IPS DF 6.9 (cell line): ENCODE measurements around the gene SLC16A9.

ENCODE experiments used
- DNase-seq: peaks from one replicate; pipeline ENCODE4 v3.0.0-alpha.2; 2013; ENCODE audit warnings: low read depth, low spot score
- H3K27ac ChIP-seq: one replicate; pipeline ENCODE4 v1.5.1; 2013; ENCODE audit warnings: low read length, control low read depth
- H3K27me3 ChIP-seq: 2 replicates; pipeline ENCODE4 v1.6.1; 2013; ENCODE audit warnings: mild to moderate bottlenecking, low read length; ENCODE audit not compliant: control insufficient read depth, insufficient read depth
- H3K36me3 ChIP-seq: 2 replicates; pipeline ENCODE4 v1.6.1; 2013; ENCODE audit warnings: low read length; ENCODE audit not compliant: control insufficient read depth, insufficient read depth
- H3K4me1 ChIP-seq: 2 replicates; pipeline ENCODE4 v1.6.1; 2013; ENCODE audit warnings: low read length; ENCODE audit not compliant: control insufficient read depth, insufficient read depth
- H3K4me3 ChIP-seq: 2 replicates; pipeline ENCODE4 v1.5.1; 2013; ENCODE audit warnings: mild to moderate bottlenecking, low read length
- H3K9me3 ChIP-seq: 2 replicates; pipeline ENCODE4 v1.6.1; 2013; ENCODE audit warnings: low read length, inconsistent platforms; ENCODE audit not compliant: control insufficient read depth, insufficient read depth
- WGBS: extraction: QIAGEN DNeasy Blood & Tissue Kit; methylation state at CpG from one replicate; pipeline ENCODE4 v1.1.7; 2013; ENCODE audit warnings: mixed read lengths, missing lambda C conversion rate; ENCODE audit not compliant: insufficient read length, insufficient coverage; 5-methylcytosine and 5-hydroxymethylcytosine counted together

Gene SLC16A9

GRCh38 chr10:59628456-59628855 is 81.2 kb downstream of the SLC16A9 start:
- no peak overlapping the region for H3K4me3 ChIP-seq
- H3K9me3 ChIP-seq = no peaks in the 10 kb centered on the region
- peaks cover 2% of the 10 kb centered on the region; the same call in 1 of the 2 replicates for H3K4me1 ChIP-seq
- no peak overlapping the region for H3K27ac ChIP-seq
- DNase-seq = no peak
- no CpG with 5 or more reads among the region's 6 CpGs for WGBS
- H3K27me3 ChIP-seq = no peaks in the 10 kb centered on the region
- H3K36me3 ChIP-seq = no peaks in the 10 kb centered on the region

GRCh38 chr10:59627366-59628018 is 82.2 kb downstream of the SLC16A9 start:
- Histone ChIP-seq H3K4me1 (peaks cover 2% of the 10 kb centered on the region; the same call in 1 of the 2 replicates), H3K9me3 (no peaks in the 10 kb centered on the region), H3K27ac (no peak overlapping the region), H3K27me3 (no peaks in the 10 kb centered on the region), H3K4me3 (no peak overlapping the region), H3K36me3 (no peaks in the 10 kb centered on the region)
- no CpG with 5 or more reads among the region's 4 CpGs for WGBS
- DNase-seq = no peak

GRCh38 chr10:59626523-59626869 is 83.2 kb downstream of the SLC16A9 start:
- no peak overlapping the region for H3K4me3 ChIP-seq
- no peak overlapping the region for H3K27ac ChIP-seq
- no peaks in the 10 kb centered on the region for H3K9me3 ChIP-seq
- no peaks in the 10 kb centered on the region for H3K27me3 ChIP-seq
- WGBS = no CpG with 5 or more reads among the region's 3 CpGs
- H3K36me3 ChIP-seq = no peaks in the 10 kb centered on the region
- DNase-seq = no peak
- H3K4me1 ChIP-seq = peaks cover 2% of the 10 kb centered on the region; the same call in 1 of the 2 replicates

- H3K27ac ChIP-seq = no peak overlapping the region
- H3K4me1 ChIP-seq = peaks cover 2% of the 10 kb centered on the region; the same call in 1 of the 2 replicates
- DNase-seq = peak; percentile 55
- no peak overlapping the region for H3K4me3 ChIP-seq
- no peaks in the 10 kb centered on the region for H3K36me3 ChIP-seq
- H3K27me3 ChIP-seq = no peaks in the 10 kb centered on the region
- H3K9me3 ChIP-seq = no peaks in the 10 kb centered on the region
- WGBS = no CpG with 5 or more reads among the region's 8 CpGs
Observed at GRCh38 chr10:59625721-59626522, 83.7 kb downstream of the SLC16A9 start.

DNA sequence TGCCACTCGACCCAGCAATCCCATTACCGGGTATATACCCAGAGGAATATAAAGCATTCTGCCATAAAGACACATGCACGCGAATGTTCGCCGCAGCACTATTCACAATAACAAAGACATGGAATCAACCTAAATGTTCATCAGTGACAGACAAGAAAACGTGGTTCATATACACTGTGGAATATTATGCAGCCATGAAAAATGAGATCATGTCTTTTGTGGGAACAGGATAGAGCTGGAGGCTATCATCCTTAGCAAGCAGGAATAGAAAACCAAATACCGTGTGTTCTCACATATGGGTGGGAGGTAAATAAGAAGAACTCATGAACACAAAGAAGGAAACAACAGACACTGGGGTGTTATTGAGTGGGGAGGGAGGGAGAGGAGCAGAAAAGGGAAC is 84.7 kb downstream of the SLC16A9 start:
- WGBS = no CpG with 5 or more reads among the region's 8 CpGs
- Histone ChIP-seq H3K4me3 (no peak overlapping the region), H3K27me3 (no peaks in the 10 kb centered on the region; the same call in 1 of the 2 replicates), H3K27ac (no peak overlapping the region), H3K36me3 (no peaks in the 10 kb centered on the region), H3K4me1 (peaks cover 2% of the 10 kb centered on the region; the same call in 1 of the 2 replicates), H3K9me3 (no peaks in the 10 kb centered on the region)
- DNase-seq = no peak

- Histone ChIP-seq H3K27ac (no peak overlapping the region), H3K27me3 (no peaks in the 10 kb centered on the region; the same call in 1 of the 2 replicates), H3K36me3 (no peaks in the 10 kb centered on the region), H3K9me3 (no peaks in the 10 kb centered on the region), H3K4me1 (peaks cover 2% of the 10 kb centered on the region; the same call in 1 of the 2 replicates), H3K4me3 (no peak overlapping the region)
- WGBS = no CpG with 5 or more reads among the region's 3 CpGs
- no peak for DNase-seq
Observed at GRCh38 chr10:59624136-59624535, 85.5 kb downstream of the SLC16A9 start.

DNA sequence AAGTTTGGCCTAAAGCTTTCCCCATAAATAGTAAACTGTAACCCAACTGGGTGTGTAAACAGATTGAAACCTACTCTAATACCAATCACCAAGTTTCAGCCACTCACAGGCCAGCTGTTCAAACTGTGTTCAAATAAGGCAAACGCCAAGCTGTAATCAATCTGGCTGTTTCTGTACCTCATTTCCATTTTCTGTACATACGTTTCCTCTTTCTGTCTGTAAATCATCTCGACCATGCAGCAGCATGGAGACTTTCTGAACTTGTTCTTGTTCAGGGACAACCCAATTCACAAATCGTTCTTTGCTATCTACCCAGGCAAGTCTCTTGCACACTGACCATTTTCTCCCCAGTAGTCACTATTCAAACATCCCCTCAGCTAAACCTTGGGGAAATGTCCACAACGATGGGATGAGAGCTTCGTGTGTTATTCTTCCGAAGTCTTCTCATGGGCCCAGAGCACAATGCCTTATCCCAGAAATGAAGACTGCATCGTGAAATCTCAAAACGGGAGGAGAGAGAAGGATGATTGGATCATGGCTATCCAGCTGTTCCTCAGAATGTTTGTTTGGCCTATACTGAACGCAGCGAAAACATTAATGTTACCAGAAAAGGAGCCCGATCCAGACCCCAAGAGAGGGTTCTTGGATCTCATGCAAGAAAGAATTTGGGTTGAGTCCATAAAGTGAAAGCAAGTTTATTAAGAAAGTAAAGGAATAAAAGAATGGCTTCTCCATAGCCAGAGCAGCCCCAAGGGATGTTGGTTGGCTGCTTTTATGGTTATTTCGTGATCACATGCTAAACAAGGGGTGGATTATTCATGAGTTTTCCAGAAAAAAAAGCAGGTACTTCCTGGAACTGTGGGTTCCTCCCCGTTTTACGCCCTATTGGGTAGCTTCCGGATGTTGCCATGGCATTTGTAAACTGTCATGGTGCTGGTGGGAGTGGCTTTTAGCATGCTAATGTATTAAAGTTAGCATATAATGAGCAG is 86.2 kb downstream of the SLC16A9 start:
- Histone ChIP-seq H3K27ac (no peak overlapping the region), H3K9me3 (no peaks in the 10 kb centered on the region), H3K36me3 (no peaks in the 10 kb centered on the region), H3K4me3 (no peak overlapping the region), H3K4me1 (peaks cover 2% of the 10 kb centered on the region; the same call in 1 of the 2 replicates), H3K27me3 (no peaks in the 10 kb centered on the region; the same call in 1 of the 2 replicates)
- WGBS = no CpG with 5 or more reads among the region's 16 CpGs
- no peak for DNase-seq

DNA sequence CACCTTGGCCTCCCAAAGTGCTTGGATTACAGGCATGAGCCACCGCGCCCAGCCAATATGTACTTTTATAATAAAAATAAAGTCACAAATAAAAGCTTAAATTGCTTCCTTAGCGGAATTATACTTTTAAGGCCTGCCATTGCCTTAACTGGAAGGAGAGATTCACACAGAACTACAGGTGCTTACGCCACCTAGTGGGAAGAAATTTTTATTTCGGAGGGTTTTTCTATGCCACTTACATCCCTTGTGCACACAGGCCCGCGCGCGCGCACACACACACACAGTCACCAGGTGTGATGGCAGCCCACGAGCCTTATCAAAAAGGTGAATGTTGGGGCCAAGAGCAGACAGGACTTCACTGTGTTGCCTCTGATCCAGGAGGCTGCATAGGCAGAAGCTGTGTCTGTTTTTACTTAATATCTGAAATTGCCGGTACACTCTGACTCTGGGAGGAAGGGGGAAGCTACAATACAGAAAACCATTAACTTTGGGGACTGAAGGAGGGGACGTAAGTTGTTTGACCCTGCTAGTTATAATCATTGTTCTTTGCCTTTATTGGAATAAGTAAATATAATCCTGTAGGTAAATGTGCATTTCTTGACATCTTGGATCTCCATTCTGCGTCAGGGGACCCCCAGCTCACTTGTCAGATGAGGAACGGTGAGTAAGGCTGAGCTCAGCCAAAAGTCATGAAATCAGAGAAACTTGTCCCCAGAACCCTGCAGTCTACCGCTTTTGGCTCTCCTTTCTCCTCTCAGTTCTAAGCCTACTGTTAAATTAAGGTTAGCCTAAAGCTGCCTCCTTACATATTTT is 87.1 kb downstream of the SLC16A9 start:
- no CpG with 5 or more reads among the region's 16 CpGs for WGBS
- Histone ChIP-seq H3K9me3 (no peaks in the 10 kb centered on the region), H3K4me1 (peaks cover 2% of the 10 kb centered on the region; the same call in 1 of the 2 replicates), H3K4me3 (no peak overlapping the region), H3K27me3 (no peaks in the 10 kb centered on the region; the same call in 1 of the 2 replicates), H3K36me3 (no peaks in the 10 kb centered on the region), H3K27ac (no peak overlapping the region)
- peak; percentile 57 for DNase-seq

GRCh38 chr10:59621771-59622170 is 87.9 kb downstream of the SLC16A9 start:
- Histone ChIP-seq H3K27ac (no peak overlapping the region), H3K27me3 (no peaks in the 10 kb centered on the region; the same call in 1 of the 2 replicates), H3K9me3 (no peaks in the 10 kb centered on the region), H3K4me3 (no peak overlapping the region), H3K4me1 (no peaks in the 10 kb centered on the region), H3K36me3 (no peaks in the 10 kb centered on the region)
- no peak for DNase-seq
- WGBS = no CpG with 5 or more reads among the region's 1 CpG
